Fibroblast of skin of right quadriceps (primary cell): Measurements from ENCODE around the gene NFAT5.
"Not testable (repeated sequence)": the region's sequence is repeated elsewhere in the genome, so short reads cannot be mapped to it uniquely, and the experiment has no call there.

Experiments used
- DNase-seq: peaks from one replicate; pipeline ENCODE4 v3.0.0-alpha.2; 2013

NFAT5 gene

GRCh38 chr16:69643997-69644396 is 78.2 kb downstream of the NFAT5 start:
- not testable (repeated sequence) for DNase-seq

DNA sequence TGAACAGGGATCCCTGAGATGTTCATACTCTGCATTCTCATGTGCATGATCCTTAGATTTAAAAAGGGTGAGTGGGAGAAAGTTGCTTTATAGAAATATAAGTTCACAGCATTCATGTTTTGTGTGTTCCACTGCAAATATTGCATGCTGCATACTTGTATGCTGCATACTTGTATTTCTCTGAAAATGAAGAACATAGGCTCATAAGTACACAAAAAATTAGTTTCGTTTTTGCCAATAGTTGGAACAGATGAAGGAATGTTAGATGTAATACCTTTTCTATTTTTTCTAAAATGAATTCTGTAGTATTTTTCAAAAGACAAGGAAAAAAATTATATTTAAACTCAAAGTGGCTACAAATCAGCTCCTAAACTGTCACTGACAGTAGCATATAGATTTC is 79.0 kb downstream of the NFAT5 start:
- no peak for DNase-seq

GRCh38 chr16:69647020-69647419 is 81.3 kb downstream of the NFAT5 start:
- no peak for DNase-seq

GRCh38 chr16:69651217-69651616 is 85.5 kb downstream of the NFAT5 start:
- DNase-seq = no peak

GRCh38 chr16:69654280-69654931 is 88.6 kb downstream of the NFAT5 start:
- no peak for DNase-seq

GRCh38 chr16:69660166-69660565 is 94.4 kb downstream of the NFAT5 start:
- DNase-seq = no peak

DNA sequence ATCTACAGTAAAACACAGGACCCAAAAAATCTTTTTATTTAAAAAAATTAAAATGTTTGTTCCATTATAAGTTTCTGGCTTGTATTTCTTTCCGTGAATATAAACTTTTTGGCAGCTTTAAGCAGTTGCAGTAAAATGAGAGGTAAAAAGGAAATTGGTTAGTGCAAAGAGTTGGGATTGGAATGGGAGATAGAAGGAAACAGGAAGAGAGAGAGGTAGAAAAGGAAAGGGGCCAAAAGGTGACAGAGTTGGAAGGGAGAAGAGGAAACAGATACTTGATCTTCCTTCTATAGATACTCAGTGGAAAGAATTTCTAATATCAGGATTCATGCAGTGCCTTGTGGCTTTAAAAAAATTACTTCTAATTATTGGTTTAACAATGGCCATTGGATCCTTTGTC is 97.1 kb downstream of the NFAT5 start:
- DNase-seq = no peak

DNA sequence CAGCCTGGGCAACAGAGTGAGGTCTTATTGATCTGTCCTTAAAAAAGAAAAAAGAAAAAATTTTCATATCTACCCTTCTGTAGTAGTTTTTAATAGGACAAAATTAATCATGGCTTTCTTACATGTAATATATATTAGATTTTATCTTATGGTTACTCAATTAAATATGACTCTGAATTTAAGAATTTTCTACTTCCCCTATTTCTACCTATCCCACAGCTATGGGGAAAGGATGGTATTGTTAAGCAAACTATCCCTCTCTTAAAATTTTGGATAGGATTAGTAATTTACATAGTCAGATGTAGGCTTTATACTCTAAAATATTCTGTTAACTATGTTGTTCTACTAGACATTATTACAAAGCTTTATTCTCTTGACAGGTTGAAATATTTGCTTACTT is 98.1 kb downstream of the NFAT5 start:
- no peak for DNase-seq

DNA sequence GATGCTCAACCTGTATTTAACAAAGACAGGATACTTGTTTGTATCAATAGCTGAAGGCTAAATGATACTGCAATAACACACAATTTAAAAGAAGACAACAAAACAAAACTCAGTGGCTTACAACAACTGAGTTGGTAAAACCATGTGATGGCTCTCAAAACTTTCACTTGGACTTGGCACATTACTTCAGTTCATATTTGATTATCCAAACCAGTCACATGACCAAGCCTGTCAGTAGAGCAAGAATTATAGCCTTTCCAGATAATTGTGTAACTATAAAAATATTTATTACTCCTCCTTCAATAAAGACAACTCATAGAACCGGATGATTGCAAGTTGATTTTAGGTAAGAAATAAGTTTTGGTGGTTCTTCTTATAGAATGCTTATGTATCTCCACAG is 103.8 kb downstream of the NFAT5 start:
- DNase-seq = no peak

DNA sequence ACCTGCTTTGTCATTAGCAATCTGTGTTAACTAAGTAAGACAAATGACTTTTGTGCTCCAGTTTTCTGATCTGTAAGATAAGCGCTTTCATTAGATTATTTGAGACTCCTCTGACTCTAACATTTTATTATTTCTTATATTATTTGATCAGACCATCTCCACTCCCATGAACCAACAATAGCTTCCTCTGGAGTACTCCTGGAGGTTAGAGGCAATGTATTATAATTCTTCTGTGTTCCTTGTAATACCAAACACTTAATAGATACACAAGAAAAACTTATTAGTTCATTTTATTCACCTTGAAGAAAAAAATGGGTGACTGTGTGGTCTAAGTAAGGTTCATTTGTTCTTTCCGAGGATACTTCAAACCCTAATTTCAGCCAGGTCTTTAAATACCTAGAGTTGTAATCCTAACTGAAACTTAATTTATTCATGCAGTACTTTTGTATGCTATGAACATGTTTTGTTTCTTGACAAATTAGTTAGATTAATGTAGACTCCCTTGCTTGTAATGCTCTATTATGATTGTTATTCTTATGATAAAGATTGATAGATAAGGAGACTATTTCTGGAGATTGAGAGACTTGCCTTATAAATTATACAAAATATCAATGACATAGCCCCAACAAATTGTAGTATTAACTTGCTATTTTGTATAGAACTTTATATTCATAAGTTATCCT is 106.7 kb downstream of the NFAT5 start:
- DNase-seq = no peak

DNA sequence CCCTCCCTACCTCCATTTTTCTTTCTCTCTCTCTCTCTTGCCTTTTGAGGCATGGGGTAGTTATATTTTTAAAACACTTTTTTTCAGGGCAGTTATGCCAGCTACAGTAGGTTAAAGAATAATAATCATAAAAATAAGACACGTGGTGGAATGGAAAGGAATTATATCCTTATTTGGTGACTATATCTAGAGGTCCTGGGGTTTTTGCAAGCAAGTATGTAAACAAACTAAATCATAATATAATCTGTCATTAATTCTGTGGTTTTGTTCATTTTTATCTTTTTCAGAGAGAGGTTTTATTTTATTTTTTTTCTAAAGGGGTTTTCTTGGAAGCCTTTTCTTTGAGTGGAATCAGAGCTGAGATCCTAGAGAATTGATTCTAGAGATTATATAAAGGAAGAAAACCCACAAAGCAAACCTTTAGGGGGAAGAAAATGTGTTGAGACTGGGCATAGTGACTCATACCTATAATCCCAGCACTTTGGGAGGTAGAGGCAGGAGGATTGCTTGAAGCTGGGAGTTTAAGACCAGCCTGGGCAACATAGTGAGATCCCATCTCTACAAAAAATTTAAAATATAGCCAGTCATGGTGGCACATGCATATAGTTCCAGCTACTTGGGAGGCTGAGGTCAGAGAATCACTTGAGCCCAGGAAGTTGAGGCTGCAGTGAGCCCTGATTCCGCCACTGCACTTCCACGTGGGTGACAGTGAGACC is 107.4 kb downstream of the NFAT5 start:
- peak; percentile 10 for DNase-seq

GRCh38 chr16:69680358-69680757 is 114.6 kb downstream of the NFAT5 start:
- no peak for DNase-seq

DNA sequence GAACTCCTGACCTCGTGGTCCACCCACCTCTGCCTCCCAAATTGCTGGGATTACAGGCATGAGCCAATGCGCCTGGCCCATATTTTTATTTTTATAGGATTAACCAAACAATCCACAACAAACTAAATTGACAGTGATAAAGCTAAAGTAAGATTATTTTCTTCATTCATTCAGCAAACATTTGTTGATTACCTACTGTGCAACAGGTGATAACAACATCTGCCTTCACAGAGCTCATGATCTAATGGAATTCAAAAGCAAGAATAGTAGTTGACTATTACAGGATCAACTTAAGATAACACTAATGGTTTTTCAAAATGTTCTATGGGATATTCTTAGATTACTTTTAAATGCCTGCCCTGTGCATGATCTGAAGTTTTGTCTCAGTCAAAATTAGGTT is 122.8 kb downstream of the NFAT5 start:
- DNase-seq = no peak

DNA sequence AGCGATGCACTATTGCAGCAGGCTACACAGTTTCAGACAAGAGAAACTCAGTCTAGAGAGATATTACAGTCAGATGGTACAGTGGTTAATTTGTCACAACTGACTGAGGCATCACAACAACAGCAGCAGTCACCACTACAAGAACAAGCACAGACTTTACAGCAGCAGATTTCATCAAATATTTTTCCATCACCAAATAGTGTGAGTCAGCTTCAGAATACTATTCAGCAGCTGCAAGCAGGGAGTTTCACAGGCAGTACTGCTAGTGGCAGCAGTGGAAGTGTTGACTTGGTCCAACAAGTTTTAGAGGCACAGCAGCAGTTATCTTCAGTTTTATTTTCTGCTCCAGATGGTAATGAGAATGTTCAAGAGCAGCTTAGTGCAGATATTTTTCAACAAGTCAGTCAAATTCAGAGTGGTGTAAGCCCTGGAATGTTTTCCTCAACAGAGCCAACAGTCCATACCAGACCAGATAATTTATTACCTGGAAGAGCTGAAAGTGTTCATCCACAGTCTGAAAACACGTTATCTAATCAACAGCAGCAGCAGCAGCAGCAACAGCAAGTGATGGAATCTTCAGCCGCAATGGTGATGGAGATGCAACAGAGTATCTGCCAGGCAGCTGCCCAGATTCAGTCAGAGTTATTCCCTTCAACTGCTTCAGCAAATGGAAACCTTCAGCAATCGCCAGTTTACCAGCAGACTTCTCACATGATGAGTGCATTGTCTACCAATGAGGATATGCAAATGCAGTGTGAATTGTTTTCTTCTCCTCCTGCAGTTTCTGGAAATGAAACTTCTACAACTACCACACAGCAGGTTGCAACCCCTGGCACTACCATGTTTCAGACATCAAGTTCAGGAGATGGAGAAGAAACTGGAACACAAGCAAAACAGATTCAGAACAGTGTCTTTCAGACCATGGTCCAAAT is 126.5 kb downstream of the NFAT5 start:
- DNase-seq = no peak

DNA sequence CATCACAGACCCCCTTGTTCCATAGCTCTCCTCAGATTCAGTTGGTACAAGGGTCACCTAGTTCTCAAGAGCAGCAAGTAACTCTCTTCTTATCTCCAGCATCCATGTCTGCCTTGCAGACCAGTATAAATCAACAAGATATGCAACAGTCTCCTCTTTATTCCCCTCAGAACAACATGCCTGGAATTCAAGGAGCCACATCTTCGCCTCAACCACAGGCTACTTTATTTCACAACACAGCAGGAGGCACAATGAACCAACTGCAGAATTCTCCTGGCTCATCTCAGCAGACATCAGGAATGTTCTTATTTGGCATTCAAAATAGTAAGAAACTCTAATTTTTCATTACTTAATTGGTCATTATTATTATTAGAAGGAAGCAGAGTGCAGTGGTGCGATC is 128.2 kb downstream of the NFAT5 start:
- no peak for DNase-seq

DNA sequence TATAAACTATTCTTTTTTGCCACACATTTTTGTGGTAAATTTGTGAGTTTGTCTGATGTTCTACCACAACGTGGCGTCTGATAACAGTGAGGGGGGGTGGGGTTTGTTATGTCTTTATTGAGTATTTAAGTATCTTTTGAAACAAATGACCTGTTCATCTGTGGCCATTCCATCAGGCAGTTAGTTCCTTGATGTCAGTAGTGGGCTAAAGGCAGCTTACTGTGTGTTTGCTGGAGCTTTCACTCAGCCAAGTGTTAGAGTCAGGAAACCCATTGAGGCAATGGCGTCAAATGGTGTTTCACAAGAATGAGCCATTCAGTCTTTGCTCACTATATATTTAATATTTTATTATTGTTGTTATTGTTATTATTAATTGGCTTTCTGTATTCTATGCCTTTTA is 132.6 kb downstream of the NFAT5 start:
- no peak for DNase-seq

GRCh38 chr16:69699915-69700314 is 134.1 kb downstream of the NFAT5 start:
- no peak for DNase-seq

DNA sequence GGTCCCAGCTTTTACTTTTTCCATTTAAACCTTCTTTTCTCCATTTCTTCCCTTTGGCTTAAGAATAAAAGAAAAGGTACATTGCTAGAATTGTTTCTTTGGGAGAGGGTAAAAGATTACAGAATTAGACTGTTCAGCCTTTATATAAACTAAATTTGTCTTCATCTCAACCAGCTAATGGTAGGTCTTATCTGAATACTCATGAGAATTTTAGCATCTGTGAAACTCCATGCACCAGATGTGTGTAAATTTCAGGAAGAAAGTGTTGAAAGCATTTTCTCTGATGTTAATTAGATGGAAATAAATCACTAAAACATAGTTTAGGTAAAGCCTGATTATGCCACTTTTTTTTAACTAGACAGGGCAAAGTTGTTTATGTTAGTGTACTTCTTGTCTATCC is 135.7 kb downstream of the NFAT5 start:
- DNase-seq = no peak

GRCh38 chr16:69701866-69702265 is 136.1 kb downstream of the NFAT5 start:
- DNase-seq = no peak

DNA sequence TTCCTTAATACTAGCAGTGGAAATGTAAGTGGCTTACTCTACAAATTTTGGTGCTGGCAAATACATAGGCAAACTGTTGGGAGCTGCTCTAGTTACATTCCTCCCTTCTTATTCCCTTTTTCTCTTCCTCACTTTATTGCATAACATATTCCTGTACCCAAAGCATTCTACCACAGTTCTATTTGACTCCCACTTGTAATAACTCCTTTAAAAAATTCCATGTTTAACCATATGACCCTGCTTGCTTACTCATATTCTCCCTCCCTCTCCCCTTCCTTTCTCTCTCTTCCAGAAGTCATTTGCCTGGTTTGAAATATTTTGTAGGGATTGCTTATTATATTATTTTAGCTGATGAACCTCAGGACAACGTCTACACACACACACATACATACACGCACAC is 137.9 kb downstream of the NFAT5 start:
- DNase-seq = peak; percentile 20

DNA sequence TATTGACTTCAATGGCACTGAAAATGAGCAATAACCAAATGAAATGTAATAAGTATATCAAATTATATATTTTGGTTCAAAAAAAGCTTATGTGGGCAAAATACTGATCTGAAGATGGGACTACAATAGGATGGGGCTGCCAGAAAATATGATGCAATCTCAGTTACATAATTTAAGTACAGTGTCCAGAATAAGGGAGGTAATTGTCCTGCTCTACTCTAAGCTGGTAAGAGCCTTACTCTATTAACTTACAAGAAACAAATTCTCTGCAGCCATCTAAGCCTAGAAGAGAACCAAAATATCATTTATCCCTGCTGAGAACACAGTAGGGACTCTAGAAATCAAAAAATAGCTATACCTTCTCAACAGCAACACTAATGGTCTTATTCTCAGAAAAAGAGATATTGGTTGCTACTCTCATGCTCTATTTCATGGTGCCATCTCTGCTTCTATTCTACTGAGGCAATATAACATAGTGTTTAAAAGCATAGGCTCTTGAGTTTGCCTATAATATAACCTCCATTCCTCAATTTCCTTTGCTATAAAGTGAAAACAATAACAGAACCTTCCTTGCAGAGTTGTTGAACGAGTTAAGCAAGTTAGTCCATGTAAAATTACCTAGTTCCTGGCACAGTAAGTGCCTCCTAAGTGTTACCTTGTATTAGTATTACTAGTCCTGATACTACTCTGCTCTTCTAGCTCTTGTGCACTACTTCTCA is 140.6 kb downstream of the NFAT5 start:
- no peak for DNase-seq

DNA sequence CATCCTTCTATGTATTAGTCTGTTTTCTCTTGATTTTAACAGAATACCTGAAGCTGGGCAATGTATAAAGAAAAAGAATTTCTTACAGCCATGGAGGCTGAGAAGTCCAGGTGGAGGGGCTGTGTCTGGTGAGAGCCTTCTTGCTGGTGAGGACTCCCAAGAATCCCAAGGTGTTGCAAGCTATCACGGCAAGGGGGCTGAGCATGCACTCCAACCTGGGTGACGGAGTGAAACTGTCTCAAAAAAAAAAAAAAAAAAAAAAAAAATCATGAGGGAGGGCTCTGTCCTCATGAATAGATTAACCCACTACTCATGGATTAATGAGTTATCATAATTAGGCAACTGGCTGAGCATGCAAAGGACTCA is 141.2 kb downstream of the NFAT5 start:
- DNase-seq = no peak
